GM19452 (cell line): Measurements from ENCODE around the gene OR10H2.
"Not testable (repeated sequence)": the region's sequence is repeated elsewhere in the genome, so short reads cannot be mapped to it uniquely, and the experiment has no call there.

Experiments
- ATAC-seq: cut with Tn5 transposase; IDR thresholded peaks from one replicate; pipeline ENCODE4 v1.9.1; 2021; ENCODE audit not compliant: unreplicated experiment

The OR10H2 gene

GRCh38 chr19:15759962-15760565, 32.2 kb downstream of the OR10H2 start:
- no peak for ATAC-seq

GRCh38 chr19:15769586-15769985, 41.8 kb downstream of the OR10H2 start:
- no peak for ATAC-seq

GRCh38 chr19:15774159-15774558, 46.3 kb downstream of the OR10H2 start:
- ATAC-seq, result not testable (repeated sequence)

DNA sequence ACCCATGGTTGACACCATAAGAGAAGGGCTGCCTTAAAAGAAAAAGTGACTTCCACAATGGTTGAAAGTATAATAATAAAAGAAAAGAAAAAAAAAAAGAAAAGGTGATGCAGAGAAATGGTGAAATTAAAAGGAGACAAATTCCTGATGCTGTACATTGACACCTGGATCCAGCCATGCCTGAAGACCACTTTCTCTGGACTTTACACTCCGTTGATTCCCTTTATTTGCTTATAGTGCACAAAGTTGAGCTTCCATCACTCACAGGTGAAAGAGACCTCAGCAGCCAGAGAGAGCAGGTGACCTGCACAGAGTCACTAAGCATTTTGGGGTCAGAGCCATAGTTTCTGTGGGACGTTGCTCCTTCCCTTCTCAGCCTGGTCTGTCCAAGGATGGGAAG, 47.4 kb downstream of the OR10H2 start:
- ATAC-seq, result no peak

DNA sequence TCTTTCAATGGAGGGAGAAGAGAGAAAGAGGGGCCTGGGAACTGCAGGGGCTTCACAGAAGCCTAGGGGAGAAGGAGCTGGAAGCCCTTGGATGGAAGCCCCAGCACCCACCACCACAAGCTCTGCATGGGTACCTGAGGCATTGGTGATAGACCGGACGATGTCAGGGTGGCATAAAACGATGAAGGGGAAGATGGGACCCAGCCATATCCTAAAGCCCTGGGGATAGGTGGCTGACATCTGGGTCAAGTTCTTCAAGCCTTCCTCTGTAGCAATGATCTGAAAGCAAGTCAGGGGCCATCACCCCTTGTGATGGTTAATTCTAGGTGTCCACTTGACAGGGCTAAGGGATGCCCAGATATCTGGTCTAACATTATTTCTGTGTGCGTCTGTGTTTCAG, 48.4 kb downstream of the OR10H2 start:
- ATAC-seq, result no peak

GRCh38 chr19:15776991-15777970, 49.5 kb downstream of the OR10H2 start:
- no peak for ATAC-seq
